ENCODE measurements around the gene PIK3AP1.
"Not testable (repeated sequence)": the region's sequence is repeated elsewhere in the genome, so short reads cannot be mapped to it uniquely, and the experiment has no call there.

PIK3AP1 gene

GRCh38 chr10:96719850-96720421 is 378 bp downstream of the PIK3AP1 start:
- no peak for DNase-seq

GRCh38 chr10:96719200-96719599 is 1.1 kb downstream of the PIK3AP1 start:
- no peak for DNase-seq

- no peak for DNase-seq
Observed at GRCh38 chr10:96718304-96718990, 1.9 kb downstream of the PIK3AP1 start.

- no peak for DNase-seq
Observed at GRCh38 chr10:96716390-96716789, 3.9 kb downstream of the PIK3AP1 start.

GRCh38 chr10:96714746-96715255 is 5.5 kb downstream of the PIK3AP1 start:
- no peak for DNase-seq

GRCh38 chr10:96714031-96714590 is 6.2 kb downstream of the PIK3AP1 start:
- no peak for DNase-seq

GRCh38 chr10:96712662-96713271 is 7.5 kb downstream of the PIK3AP1 start:
- DNase-seq = no peak

- DNase-seq = no peak
Observed at GRCh38 chr10:96711048-96711728, 9.1 kb downstream of the PIK3AP1 start.

GRCh38 chr10:96709525-96709924 is 10.8 kb downstream of the PIK3AP1 start:
- DNase-seq = no peak

GRCh38 chr10:96708996-96709395 is 11.3 kb downstream of the PIK3AP1 start:
- DNase-seq = no peak

GRCh38 chr10:96708456-96708855 is 11.9 kb downstream of the PIK3AP1 start:
- DNase-seq = no peak

- DNase-seq = no peak
Observed at GRCh38 chr10:96706331-96706853, 13.9 kb downstream of the PIK3AP1 start.

- no peak for DNase-seq
Observed at GRCh38 chr10:96705134-96705533, 15.2 kb downstream of the PIK3AP1 start.

GRCh38 chr10:96704563-96704962 is 15.8 kb downstream of the PIK3AP1 start:
- no peak for DNase-seq

GRCh38 chr10:96703358-96703757 is 17.0 kb downstream of the PIK3AP1 start:
- no peak for DNase-seq

GRCh38 chr10:96701265-96701664 is 19.0 kb downstream of the PIK3AP1 start:
- DNase-seq = no peak

- DNase-seq = no peak
Observed at GRCh38 chr10:96700374-96701099, 19.8 kb downstream of the PIK3AP1 start.

- DNase-seq = no peak
Observed at GRCh38 chr10:96699613-96700012, 20.7 kb downstream of the PIK3AP1 start.

GRCh38 chr10:96698305-96698704 is 22.0 kb downstream of the PIK3AP1 start:
- not testable (repeated sequence) for DNase-seq

- DNase-seq = no peak
Observed at GRCh38 chr10:96697438-96697837, 22.9 kb downstream of the PIK3AP1 start.

- no peak for DNase-seq
Observed at GRCh38 chr10:96696845-96697425, 23.4 kb downstream of the PIK3AP1 start.
